ENCODE results near the gene GBE1.

Gene GBE1

DNA sequence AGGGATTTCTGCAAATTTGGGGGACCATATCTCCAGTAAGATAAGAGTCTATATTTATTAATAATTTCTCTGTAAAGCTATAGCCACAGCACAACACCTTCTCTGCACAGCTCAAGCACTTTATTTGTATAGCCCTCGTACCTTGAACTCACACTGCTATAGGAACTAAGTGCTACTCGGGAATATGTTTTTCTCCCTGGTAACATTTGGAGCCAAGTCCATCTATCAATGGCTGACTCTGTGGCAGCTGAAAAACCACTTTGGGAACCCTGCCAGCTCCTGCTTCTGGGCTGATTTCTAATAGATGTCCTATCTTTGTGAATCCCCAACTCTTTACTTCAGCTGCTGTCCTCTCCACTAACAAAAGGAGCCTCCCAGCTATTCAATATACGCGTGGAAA is 298.5 kb downstream of the GBE1 start:
- DNase-seq = no peak

DNA sequence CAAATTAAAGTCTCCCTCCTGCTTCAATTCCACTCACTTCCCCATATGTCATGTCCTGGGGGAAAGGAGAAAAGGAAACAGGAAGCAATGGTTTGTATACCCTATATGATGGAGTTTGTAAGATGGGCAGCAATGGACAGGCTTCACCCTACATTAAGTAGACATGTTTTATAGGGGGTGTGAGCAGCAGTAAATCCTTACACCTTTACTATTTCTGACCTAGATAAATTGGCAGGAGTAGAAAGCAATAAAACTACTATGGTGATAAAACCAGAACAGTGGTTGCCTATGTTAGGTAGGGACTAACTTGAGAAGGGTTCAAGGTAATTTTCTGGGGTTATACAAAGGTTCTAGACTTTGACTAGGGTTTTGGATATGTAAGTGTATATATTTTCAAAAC is 301.7 kb downstream of the GBE1 start:
- DNase-seq = no peak

DNA sequence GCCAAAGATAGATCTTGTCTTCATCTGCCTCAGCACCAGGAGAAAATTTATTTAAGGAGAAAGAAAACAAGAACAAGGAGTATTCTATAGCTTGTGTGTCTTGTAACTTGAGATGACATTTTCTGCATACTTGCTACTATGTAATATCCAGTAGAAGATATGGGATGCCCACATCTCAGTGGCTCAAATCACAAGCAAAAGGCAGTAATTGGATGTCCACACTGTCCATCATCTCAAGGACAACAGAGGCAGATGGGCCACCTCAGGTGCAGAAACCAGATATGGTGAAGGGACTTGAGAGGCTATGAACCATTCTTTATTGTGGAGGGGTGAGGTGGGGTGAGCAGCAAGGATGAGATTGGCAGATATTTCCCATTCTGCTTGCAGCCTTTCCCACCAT is 309.0 kb downstream of the GBE1 start:
- no peak for DNase-seq

DNA sequence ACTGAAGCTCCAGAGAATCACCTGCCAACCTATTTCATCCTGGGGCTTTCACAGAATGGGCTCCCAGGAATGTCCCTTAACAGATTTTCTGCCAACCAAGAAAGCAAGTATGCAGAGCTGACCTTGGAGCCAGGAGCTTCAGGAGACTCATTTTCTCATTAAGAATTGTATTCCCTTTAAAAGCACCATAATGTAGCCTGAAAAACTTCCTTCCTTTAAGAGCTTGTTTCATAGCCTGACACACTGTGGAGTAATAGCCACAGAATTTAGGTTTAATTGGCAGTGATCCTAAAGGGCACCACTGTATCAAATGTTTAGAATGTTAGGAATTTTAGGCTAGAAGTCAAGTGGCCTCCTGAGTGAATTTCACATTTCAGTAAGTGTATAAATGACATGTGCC is 309.8 kb downstream of the GBE1 start:
- DNase-seq = no peak

DNA sequence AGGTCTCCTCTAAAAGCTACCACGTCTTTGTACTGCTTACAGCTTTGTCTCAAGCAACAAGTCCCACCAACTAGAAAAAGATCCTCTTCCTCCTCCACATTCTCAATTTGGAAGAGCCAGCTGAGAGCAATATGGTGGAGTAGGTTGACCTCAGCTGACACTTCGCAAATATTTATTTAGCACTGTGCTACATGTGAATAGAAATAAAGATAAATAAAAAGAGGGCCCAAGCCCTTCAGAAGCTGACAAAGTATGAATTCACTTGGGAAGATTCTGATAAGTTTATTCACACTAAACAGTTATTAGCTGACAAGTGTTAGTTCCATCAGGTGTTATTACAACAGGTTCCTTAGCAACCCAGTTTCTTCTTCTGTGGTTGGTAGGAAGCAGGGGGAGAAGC is 310.3 kb downstream of the GBE1 start:
- DNase-seq = no peak

DNA sequence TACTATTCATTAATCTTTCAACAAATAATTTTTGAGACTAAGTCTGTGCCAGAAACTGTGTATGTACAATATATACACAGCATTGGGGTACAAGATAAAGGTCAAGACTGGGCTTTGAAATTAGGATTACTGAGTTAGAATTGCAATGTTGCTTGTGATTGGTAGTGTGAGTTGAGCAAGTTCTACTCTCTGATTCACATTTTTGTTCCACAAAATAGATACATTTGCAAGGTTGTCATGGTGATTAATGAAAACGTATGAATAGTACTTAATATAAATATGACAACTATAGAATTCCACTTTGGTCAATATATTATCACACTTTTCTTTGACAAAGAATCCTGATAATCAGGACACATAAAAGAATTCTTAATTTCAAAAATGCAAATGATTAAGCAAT is 314.6 kb downstream of the GBE1 start:
- no peak for DNase-seq

DNA sequence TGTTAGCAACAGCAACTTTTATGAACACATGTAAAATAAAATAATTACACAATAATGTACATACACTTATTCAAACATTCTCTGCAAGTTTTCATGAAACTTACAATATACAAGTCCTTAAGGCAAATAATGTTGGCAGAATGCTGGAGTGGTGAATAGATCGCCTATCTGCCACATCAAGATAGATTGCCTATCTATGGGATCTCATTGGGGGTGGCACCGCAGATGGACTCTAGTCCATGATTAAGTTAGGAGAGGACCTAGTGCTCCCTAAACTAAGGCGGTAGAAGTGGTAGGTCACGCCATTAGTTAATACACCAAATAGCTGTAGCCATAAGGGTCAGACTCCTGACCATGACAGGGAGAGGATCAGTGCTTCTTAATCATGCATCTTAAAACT is 315.7 kb downstream of the GBE1 start:
- no peak for DNase-seq

DNA sequence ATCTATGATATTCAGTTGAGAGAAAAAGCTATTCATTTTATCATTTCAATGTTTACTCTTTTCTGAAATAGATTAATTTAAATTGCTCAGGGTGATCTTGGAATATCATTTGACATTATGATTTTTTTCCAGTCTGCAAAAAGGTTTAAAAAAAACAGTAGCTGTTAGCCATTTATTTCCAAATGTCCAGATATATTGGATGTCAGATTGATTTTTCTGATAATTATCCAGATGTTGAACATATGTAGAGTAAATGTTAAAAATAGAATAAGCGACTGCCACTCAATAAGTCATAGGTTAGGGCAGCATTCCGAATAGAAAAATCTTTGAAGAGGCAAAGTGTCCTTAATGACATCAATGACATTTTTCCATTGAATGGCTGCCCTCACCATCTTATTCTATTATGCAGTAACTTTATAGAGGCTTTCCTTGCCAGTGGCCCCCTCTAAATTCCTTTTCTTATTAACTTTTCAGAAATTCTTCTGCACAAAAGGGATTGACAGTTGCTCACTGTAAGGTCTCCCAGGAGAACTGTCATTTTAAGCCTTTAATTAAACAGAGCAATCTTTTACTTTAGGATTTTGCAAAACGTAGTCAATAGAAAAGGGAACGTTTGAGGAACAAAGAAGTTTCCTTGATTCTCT is 316.5 kb downstream of the GBE1 start:
- no peak for DNase-seq

DNA sequence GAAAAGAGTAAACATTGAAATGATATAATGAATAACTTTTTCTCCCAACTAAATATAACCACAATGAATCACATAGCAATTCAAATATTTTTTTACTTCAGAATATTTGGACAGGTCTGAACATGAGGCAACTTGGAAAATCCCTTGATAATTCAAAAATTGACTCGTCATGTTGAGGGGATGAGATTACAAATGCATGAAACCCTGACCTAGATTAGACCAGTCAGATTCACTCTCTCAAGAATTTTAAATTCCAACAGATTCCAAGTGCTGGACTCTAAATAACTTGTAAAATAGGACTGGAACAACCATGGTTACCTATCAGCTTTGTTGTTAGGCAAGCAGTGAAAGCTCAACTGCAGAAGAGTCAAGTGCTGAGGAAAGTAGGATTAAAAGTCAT is 317.5 kb downstream of the GBE1 start:
- no peak for DNase-seq

DNA sequence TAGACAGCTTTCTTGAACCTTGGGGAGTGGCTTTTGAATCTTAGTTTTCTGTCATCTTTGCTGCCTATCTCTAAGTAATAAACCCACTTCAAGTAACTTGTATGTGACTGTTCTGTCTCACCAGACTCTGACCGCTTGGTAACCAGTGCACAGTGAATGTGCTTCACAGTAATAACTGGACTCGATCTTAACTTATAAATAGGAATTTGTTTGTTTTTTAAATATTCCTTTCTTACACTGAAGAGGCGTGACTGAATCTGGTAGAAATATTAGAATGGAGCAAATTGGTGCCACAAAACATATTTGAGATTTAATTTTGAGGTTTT is 318.0 kb downstream of the GBE1 start:
- DNase-seq = no peak

DNA sequence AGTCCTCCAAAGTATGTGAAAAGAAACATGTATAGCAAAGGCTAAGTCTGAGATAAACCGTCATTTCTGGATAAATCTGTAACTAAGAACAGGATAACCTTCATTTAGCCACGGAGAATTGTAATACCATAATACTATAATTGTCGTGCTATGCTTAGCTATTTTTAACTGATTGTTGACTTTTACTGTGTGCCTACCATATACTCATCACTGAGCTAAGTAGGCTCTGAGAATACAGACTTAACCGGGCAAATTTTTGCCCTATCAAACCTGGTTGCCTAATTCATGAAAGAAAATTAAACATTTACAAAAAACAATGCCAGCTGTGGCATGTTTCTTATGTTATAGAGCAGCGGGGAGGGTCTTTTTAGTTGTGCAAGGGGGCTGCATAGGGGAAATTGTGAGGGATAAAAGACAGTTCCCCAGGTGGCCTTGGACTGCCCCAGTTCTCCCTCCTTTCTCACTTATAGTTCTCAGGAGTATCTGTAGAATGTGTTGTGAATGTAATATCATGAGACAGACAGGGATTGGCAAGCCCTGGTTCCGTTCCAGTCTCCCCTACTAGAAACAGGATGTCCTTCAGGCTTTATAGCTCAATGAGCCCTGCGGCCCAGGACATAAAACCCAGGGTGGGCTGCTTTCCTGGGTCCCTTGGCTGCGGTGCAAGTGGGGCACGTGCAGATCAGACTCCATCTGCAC is 318.5 kb downstream of the GBE1 start:
- no peak for DNase-seq

DNA sequence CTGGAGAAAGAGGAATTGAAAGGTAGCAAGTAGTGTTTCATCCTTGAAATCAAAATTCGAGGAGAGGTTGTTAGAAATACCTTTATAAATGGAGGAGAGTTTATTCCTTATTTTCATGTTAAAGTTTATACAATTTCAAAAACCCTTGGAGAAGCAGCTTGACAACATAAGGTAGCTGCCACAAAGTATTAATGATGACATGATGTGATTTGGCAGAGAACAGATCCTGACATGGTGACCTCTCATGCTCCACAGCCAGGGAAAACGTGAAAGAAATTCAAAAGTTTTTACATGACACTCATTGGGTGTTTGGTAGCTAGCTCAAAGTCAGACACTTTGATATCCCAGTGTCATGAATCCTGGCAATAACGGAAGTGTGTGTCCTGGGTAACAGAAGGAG is 320.8 kb downstream of the GBE1 start:
- no peak for DNase-seq
